Neutrophil (primary cell): Measurements from ENCODE around the gene APBB1IP.

Source experiments
- H3K27ac ChIP-seq: fragments of 200-600 bp; sonication (generic); 2 replicates; pipeline ENCODE4 v1.5.1; 2016; ENCODE audit warnings: mild to moderate bottlenecking, moderate library complexity
- H3K27me3 ChIP-seq: fragments of 200-600 bp; sonication (generic); 2 replicates; pipeline ENCODE4 v1.6.0; 2016; ENCODE audit warnings: mild to moderate bottlenecking
- H3K36me3 ChIP-seq: fragments of 200-600 bp; sonication (generic); 2 replicates; pipeline ENCODE4 v1.5.1; 2017
- H3K4me1 ChIP-seq, 2 experiments: fragments of 200-600 bp in 1 of 2; sonication (generic) in 1 of 2; 1 replicate in 1 of 2; 2 replicates in 1 of 2; pipeline versions ENCODE4 v1.5.1 to v1.6.1; 2013 to 2016; ENCODE audit warnings: low read depth in 1 of 2, low read length in 1 of 2, mild to moderate bottlenecking in 1 of 2, moderate library complexity in 1 of 2; ENCODE audit not compliant: control insufficient read depth in 1 of 2, insufficient read depth in 1 of 2
- H3K4me3 ChIP-seq, 2 experiments: fragments of 200-600 bp in 1 of 2; sonication (generic) in 1 of 2; 1 replicate in 1 of 2; 2 replicates in 1 of 2; pipeline ENCODE4 v1.5.1; 2013 to 2016; ENCODE audit warnings: low read depth in 1 of 2, low read length in 1 of 2, mild to moderate bottlenecking in 1 of 2, moderate library complexity in 1 of 2
- H3K9me3 ChIP-seq: fragments of 200-600 bp; sonication (generic); 2 replicates; pipeline ENCODE4 v1.5.1; 2016
- CTCF ChIP-seq: fragments of 200-600 bp; sonication (generic); IDR thresholded peaks from 2 replicates; pipeline ENCODE4 v1.5.1; 2016; ENCODE audit warnings: antibody characterized with exemption

APBB1IP gene

GRCh38 chr10:26422977-26423376 is 15.2 kb upstream of the APBB1IP start:
- H3K4me3 ChIP-seq = no peak overlapping the region
- TF ChIP-seq CTCF = no peak
- no peaks in the 10 kb centered on the region for H3K36me3 ChIP-seq
- no peaks in the 10 kb centered on the region for H3K9me3 ChIP-seq
- peaks cover 11 to 12% of the 10 kb centered on the region in 2 experiments for H3K4me1 ChIP-seq
- H3K27ac ChIP-seq = peak overlapping the region; percentile 55
- no peaks in the 10 kb centered on the region for H3K27me3 ChIP-seq

- Histone ChIP-seq H3K27me3 (no peaks in the 10 kb centered on the region), H3K36me3 (no peaks in the 10 kb centered on the region)
- TF ChIP-seq CTCF = no peak
Measured at GRCh38 chr10:26423722-26424121, 14.4 kb upstream of the APBB1IP start.

DNA sequence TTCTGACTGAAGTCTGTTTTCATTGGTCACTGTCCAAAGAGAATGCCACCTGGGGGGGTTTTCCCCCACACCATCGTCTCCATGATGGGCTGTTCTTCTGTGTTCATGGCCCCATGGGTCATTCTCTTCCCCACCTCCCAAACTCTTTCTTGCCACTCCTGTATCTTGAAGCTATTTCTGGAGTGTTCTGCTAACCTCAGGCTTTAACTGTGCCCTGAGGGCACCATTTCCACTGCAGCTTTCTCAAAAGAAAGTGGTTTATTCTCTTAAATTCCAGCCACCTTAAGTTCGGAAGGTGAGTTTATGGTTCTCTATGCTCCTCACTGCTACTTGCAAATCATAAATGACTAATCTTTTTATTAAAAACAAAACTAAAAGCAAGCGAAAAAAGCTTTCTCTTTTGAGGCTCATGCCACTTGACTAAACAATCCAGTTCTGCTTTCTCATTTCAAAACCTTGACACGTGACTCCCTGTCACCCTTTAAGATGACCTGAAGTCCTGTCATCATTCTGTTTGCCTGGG is 7.4 kb upstream of the APBB1IP start:
- no peak for TF ChIP-seq CTCF
- H3K36me3 ChIP-seq = no peaks in the 10 kb centered on the region
- H3K4me1 ChIP-seq = peaks cover 64 to 65% of the 10 kb centered on the region in 2 experiments
- H3K27ac ChIP-seq = peak overlapping the region; percentile 98
- H3K9me3 ChIP-seq = no peaks in the 10 kb centered on the region
- peak overlapping the region; percentile 43 to 55 for H3K4me3 ChIP-seq
- H3K27me3 ChIP-seq = no peaks in the 10 kb centered on the region

More at GRCh38 chr10:26423722-26424121, 14.4 kb upstream of the APBB1IP start:
- H3K4me1 ChIP-seq = peaks cover 11 to 12% of the 10 kb centered on the region in 2 experiments
- H3K4me3 ChIP-seq = no peak overlapping the region
- no peaks in the 10 kb centered on the region for H3K9me3 ChIP-seq
- H3K27ac ChIP-seq = peak overlapping the region; percentile 55

- no peaks in the 10 kb centered on the region for H3K27me3 ChIP-seq
- H3K4me1 ChIP-seq = peaks cover 87% of the 10 kb centered on the region in 2 experiments
- no peaks in the 10 kb centered on the region for H3K36me3 ChIP-seq
- no peaks in the 10 kb centered on the region for H3K9me3 ChIP-seq
- TF ChIP-seq CTCF = no peak
- H3K27ac ChIP-seq = peak overlapping the region; percentile 98
- peak overlapping the region in 1 of 2 experiments; percentile 36 for H3K4me3 ChIP-seq
Measured at GRCh38 chr10:26432938-26433337, 5.2 kb upstream of the APBB1IP start.

GRCh38 chr10:26435852-26436251 is 2.3 kb upstream of the APBB1IP start:
- H3K4me1 ChIP-seq = peaks cover 79 to 90% of the 10 kb centered on the region in 2 experiments
- H3K27ac ChIP-seq = peak overlapping the region; percentile 98
- no peaks in the 10 kb centered on the region for H3K27me3 ChIP-seq
- no peaks in the 10 kb centered on the region for H3K9me3 ChIP-seq
- H3K4me3 ChIP-seq = peak overlapping the region in 1 of 2 experiments; percentile 94
- H3K36me3 ChIP-seq = no peaks in the 10 kb centered on the region
- TF ChIP-seq CTCF = no peak
